B cell (primary cell): Measurements from ENCODE around the gene AREG.

ENCODE experiments used
- EZH2 ChIP-seq: IDR thresholded peaks from 2 replicates; pipeline ENCODE4 v1.6.1; 2012; ENCODE audit warnings: borderline replicate concordance, low read depth, mild to moderate bottlenecking, moderate library complexity, low read length; ENCODE audit not compliant: insufficient read depth, poor library complexity, severe bottlenecking
- TF ChIP-seq, protein P1 (sequence below): fragments of 200-600 bp; IDR thresholded peaks from one replicate; pipeline ENCODE4 v1.8.0; 2022; ENCODE audit warnings: antibody characterized with exemption, mild to moderate bottlenecking

GRCh38 chr4:74447636-74448233 is 2.8 kb downstream of the AREG start:
- TF ChIP-seq, protein P1, sequence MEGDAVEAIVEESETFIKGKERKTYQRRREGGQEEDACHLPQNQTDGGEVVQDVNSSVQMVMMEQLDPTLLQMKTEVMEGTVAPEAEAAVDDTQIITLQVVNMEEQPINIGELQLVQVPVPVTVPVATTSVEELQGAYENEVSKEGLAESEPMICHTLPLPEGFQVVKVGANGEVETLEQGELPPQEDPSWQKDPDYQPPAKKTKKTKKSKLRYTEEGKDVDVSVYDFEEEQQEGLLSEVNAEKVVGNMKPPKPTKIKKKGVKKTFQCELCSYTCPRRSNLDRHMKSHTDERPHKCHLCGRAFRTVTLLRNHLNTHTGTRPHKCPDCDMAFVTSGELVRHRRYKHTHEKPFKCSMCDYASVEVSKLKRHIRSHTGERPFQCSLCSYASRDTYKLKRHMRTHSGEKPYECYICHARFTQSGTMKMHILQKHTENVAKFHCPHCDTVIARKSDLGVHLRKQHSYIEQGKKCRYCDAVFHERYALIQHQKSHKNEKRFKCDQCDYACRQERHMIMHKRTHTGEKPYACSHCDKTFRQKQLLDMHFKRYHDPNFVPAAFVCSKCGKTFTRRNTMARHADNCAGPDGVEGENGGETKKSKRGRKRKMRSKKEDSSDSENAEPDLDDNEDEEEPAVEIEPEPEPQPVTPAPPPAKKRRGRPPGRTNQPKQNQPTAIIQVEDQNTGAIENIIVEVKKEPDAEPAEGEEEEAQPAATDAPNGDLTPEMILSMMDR, result no peak
- no peak for TF ChIP-seq EZH2
